ENCODE data around the gene LSR.

The LSR gene

DNA sequence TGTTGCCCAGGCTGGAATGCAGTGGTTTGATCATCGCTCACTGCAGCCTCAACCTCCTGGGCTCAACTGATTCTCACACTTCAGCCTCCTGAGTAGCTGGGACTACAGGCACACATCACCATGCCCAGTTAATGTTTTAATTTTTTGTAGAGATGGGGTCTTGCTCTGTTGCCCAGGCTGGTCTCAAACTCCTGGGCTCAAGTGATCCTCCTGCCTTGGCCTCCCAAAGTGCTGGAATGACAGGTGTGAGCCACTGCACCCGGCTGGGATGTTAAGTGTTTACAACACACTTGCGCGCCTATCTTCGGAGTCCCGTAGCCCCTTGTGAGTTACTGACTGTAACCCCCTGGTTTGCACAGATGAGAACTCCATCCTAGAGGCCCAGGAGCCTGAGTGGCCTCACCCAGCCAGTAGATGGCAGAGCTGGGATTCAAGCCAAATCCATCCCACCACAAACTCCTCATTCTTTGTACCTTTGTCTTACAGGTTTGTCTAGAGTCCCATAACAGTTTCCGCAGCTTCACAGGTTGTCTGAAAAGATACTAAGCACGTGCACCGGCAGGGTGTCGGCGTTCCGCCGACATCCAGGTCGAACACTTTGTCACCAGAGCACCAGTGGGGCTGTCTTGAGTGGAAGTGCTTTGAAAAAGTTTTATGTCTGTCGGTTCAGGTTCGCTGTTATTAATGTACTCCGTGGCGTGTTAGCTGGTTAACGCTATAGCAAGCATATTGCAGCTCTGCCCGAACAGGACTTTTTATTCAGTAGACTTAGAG lies 57.9 kb downstream of the LSR start:
- DNase-seq = no peak

DNA sequence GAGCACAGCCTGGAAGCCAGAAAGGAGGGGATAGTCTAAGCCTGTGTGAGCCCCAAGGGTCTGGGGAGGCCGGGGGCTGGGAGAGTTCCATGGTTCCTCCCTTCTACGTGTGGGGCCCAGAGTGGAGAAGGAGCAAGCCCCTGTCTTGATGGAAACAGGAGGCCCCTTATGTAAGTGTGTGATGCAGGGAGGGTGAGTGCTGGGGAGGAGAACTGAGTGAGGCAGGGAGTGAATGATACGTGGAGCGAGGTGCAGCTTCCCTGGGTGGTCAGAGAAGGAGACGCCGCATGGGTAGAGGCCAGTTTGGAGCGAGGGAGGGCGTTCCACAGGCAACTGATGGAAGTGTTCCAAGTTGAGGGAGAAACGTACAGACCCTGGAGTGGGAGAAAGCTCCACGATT lies 59.1 kb downstream of the LSR start:
- no peak for DNase-seq

DNA sequence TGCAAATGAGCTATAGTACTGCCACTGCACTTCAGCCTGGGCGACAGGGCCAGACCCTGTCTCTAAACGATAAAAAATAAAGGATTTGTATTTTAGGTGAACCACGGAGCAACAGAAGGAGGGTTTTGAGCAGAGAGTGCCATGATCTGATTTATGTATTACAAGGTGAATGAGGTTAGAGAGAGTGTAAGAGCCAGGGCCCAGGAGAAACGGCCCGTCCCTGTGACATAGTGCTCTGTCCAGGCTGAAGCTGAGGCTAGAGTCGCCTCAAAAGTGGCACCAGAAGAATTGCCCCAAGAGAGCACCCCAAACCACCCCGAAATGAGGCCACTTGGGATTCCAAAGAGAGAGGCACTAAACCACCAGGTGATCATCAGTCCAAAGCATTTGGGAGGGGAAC lies 60.1 kb downstream of the LSR start:
- no peak for DNase-seq

DNA sequence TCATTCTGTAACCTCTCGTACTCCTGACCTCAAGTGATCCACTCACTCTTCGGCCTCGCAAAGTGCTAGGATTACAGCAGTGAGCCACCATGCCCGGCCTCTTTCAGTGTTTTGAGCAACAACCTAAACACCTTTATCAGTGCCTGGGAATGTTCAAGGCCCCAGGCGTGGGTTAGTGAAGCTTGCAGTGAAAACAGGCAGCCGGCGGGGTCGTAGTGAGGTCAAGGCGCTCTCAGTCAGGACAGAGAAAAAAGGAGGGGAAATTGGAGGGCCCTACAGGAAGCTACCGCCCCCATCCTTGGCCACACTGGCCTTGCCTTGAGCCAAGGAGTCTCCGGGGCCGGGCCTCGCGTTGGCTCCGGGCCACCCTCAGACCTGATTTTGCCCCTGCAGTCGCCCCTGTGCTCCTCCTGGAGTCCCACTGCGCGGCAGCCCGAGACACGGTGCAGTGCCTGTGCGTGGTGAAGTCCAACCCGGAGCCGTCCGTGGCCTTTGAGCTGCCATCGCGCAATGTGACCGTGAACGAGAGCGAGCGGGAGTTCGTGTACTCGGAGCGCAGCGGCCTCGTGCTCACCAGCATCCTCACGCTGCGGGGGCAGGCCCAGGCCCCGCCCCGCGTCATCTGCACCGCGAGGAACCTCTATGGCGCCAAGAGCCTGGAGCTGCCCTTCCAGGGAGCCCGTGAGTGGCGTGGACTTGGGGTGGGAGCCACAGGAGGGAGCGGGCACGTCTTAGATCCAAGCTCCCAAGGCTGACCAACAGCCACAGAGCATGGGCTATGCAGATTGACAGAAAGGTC lies 60.9 kb downstream of the LSR start:
- DNase-seq = no peak

DNA sequence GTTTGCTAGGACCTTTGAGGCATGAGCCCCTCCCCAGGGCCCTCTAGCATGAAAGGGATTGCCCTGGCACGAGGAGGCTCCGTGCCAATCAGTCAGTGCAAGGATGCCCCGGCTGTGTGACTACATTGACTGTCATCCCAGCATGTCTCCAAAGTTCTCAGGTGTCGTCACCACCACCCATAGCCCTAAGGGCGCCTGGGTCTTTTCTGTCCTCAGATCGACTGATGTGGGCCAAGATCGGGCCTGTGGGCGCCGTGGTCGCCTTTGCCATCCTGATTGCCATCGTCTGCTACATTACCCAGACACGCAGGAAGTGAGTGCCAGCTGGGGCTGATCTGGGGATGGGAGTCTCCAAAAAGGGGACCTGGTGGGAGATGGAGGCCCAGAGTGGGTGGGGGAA lies 61.5 kb downstream of the LSR start:
- DNase-seq = no peak

DNA sequence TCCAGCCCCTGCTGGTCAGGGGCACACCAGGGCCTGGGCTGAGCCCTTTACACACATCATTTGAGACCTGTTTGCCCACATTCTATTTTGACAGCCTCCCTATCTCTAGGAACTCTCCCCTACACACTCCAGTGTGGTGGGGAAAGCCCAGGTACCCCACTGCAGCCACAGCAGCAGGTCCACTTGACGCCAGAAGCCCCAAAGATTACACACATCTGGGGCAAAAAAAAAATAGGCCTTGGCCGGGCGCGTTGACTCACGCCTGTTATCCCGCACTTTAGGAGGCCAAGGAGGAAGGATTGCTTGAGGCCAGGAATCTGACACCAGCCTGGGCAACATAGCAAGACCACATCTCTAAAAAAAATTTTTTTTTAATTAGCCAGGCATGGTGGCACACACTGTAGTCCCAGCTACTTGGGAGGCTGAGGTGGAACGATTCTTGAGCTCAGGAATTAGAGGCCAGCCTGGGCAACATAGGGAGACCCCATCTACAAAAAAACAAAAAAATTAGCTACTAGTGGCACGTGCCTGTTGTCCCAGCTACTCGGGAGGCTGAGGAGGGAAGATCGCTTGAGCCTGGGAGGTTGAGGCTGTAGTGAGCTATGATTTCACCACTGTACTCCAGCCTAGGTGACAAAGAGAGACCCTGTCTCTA lies 62.1 kb downstream of the LSR start:
- no peak for DNase-seq

DNA sequence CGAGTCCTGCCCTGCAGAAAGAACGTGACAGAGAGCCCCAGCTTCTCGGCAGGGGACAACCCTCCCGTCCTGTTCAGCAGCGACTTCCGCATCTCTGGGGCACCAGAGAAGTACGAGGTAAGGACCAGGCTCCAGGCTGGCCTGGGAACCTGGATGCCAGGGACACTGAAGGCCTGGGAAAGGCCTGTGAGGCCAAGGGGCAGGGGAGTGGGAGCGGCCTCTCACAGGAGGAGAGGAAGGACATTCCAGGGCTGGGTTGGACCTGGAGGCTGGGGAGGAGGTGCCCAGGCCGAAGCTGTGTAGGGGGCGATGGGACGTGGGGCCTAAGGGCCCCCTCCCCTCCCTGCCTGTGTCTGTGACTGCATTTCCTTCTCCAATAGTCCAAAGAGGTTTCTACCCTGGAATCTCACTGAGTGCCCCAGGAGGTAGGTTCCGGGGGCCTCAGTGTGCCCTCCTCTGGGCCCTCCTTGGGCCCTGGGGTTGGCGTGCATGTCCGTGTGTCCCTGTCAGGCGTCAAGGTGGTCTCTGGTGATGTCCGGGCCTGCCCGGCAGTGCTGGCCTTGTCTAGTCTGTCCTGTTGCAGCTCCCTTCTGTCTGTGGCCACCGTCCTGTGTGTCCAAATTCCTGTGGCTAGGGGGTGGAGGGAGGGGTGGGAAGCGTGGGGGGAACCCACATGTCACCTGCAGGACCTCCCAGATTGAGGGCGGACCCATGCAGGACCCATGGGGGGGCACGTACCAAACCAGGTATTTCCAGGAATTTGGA lies 63.3 kb downstream of the LSR start:
- DNase-seq = no peak

DNA sequence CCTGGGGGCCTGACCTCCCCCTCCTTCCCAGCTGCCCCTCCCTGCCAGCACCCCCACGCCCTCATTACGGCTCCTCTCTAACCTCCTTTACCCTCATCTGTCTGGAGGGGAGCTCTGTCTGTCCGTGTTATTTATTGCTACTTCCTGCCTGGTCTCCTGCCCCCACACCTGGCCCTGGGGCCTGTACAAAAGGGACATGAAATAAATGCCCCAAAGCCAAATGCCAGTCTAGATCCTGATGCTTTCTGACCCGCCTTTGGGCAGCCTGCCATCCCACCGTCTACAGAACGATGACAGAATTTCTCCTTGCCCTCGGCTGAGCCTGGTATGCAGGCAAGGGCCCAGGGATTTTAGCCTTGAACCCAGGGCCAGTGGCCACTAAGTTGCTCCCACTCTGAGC lies 64.8 kb downstream of the LSR start:
- no peak for DNase-seq

DNA sequence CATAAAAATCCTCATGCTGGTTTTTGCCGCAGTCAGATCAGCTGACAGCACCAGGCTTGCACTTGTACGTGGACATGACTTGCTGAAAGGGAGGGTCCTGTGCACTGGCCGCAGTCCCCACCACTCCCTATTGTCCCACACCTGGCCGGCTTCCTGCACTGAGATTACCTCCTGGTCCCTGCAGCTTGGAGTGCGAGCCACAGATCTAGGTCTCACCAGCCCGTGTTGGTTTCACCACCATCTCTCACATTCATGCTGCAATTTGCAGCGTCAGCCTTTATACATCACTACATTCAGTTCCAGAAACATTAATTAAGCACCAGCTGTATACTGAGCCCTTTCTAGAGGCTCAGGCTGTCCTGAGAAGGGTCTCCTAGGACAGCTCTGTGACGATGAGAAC lies 65.2 kb downstream of the LSR start:
- DNase-seq = no peak

DNA sequence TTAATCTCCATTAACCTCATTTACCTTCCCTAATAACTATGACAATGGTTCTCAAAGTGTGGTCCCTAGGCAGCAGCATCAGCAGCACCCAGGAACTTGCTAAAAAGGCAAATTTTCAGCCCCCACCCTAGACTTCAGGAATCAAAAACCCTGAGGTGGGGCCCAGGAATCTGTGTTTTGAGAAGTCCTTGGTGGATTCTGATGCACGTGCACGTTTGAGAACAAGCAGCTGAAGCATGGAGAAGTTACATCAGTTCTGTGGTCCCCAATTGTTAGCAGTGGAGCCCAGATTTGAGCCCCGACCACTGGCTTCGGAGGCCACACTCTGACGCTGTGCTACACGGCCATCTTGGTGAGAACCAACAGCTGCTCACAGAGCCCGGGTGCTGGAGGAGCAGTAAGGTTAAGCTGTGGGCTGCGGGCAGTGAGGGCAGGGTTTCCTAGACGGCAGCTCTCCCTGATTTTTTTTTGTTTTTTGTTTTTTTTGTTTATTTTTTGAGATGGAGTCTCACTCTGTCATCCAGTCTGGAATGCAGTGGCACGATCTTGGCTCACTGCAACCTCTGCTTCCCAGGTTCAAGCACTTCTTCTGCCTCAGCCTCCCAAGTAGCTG lies 66.2 kb downstream of the LSR start:
- DNase-seq = no peak

DNA sequence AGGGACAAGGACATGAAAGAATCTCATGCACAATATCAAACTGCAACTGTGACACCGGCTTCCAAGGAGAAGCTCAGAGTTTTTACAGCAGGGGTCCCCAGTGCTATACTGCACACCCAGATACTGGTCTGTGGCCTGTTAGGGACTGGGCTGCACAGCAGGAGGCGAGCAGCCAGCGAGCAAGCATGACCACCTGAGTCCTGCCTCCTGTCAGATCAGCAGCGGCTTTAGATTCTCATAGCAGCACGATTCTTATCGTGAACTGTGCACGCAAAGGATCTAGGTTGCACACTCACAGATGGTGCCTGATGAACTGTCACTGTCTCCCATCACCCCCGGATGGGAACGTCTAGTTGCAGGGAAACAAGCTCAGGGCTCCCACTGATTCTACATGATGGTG lies 67.1 kb downstream of the LSR start:
- DNase-seq = no peak

DNA sequence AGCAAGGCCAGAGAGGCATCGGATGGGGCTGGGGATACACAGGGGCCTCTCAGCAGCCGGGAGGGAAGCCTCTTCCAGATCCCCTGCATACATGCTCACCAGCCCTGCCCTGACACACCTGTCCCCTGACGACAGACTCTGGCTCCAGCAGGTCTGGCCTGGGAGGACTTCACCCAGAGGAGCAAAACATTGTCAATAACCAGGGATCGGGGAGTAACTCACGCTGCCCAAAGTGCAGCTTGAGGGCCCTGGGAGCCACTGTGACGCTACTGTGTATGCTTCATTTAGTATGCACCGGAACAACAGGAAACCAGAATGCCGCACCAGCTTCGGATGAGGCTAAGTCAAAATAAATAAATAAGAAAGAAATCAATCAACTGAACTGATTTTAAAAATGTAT lies 67.8 kb downstream of the LSR start:
- DNase-seq = no peak

All from amniotic stem cell (primary cell).